ENCODE data around the gene CFB. TPM values are rescaled to one million over a fixed set of nuclear protein-coding genes. Genes with fewer than 3 reads are reported as not detected.
"Not testable (repeated sequence)": the region's sequence is repeated elsewhere in the genome, so short reads cannot be mapped to it uniquely, and the experiment has no call there.

Gene CFB
- total RNA-seq, 1 experiment from 2014 or later, result 0.31 TPM

GRCh38 chr6:31980998-31981397, 35.1 kb downstream of the CFB start:
- not testable (repeated sequence) for H3K9me3 ChIP-seq (ENCODE audit: control insufficient read depth, low read depth, low read length); H3T11ph ChIP-seq (ENCODE audit: low read length); H3K4me2 ChIP-seq (ENCODE audit: insufficient read depth, insufficient read length, low read length); H4K5ac ChIP-seq (ENCODE audit: insufficient read length, low read depth, low read length); H2BK20ac ChIP-seq (ENCODE audit: low read depth, low read length, poor library complexity, severe bottlenecking); DNase-seq; H3K79me2 ChIP-seq (ENCODE audit: insufficient read depth, low read length); H3K27ac Mint-ChIP-seq; H3K56ac ChIP-seq (ENCODE audit: insufficient read length, low read depth, low read length); H3K79me1 ChIP-seq (ENCODE audit: insufficient read depth, low read depth, low read length, poor library complexity, severe bottlenecking); H2AK5ac ChIP-seq (ENCODE audit: insufficient read length, low read length); H3K27me3 ChIP-seq (ENCODE audit: insufficient read depth, low read length); H3K4me1 Mint-ChIP-seq; H3K4ac ChIP-seq (ENCODE audit: low read depth, low read length); H3K23me2 ChIP-seq (ENCODE audit: insufficient read length, low read depth, low read length, poor library complexity, severe bottlenecking); H2AFZ ChIP-seq (ENCODE audit: low read length); H3K18ac ChIP-seq (ENCODE audit: insufficient read length, low read depth, low read length); H3K14ac ChIP-seq (ENCODE audit: insufficient read depth, low read length); H3K27me3 Mint-ChIP-seq (ENCODE audit: low read depth); H3K23ac ChIP-seq (ENCODE audit: insufficient read length, low read depth, low read length); H4K20me1 ChIP-seq (ENCODE audit: control insufficient read depth, insufficient read depth, insufficient read length); H4K91ac ChIP-seq (ENCODE audit: insufficient read length, low read depth, low read length); H3K9me3 Mint-ChIP-seq; H2BK120ac ChIP-seq (ENCODE audit: low read depth, low read length, poor library complexity, severe bottlenecking); H3K27ac ChIP-seq (ENCODE audit: insufficient read length, low read depth, low read length); H2BK15ac ChIP-seq (ENCODE audit: low read depth, low read length); H2BK12ac ChIP-seq (ENCODE audit: insufficient read length, low read depth, low read length); H2BK5ac ChIP-seq (ENCODE audit: insufficient read length, low read length); H3K4me3 Mint-ChIP-seq; H3K4me1 ChIP-seq (ENCODE audit: insufficient read depth, low read length); H4K8ac ChIP-seq (replicated peaks; ENCODE audit: insufficient read length, low read depth, low read length); H3K9ac ChIP-seq (ENCODE audit: extremely low read depth, insufficient read length, low read length)
- WGBS (ENCODE audit: extremely low coverage, insufficient read length, low lambda C conversion rate), result no CpG with 5 or more reads among the region's 5 CpGs
- peaks cover 8 to 14% (median 14%) of the 10 kb centered on the region in 3 experiments for H3K36me3 Mint-ChIP-seq (ENCODE audit: insufficient read depth in 1 of 3, low read depth in 3 of 3)

DNA sequence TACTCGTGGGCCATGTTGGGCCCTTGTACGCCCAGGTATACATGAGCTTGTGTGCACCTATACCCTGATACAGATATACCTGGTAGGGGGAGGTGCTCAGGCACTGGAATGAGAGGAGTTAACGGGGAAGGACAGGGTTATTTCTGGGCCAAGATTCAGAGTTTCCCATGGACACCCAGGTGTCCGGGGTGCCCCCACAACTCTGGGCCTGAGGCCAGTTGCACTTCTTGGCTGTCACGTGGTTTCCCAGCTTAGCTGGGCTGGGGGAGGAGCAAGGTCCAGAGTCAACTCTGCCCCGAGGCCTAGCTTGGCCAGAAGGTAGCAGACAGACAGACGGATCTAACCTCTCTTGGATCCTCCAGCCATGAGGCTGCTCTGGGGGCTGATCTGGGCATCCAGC, 35.8 kb downstream of the CFB start, which contains the start of gene C4A:
Gene C4A, plus strand, starts transcription at position 314 of the 400 bp plus-strand sequence. Its CDS starts 51 bp downstream, at position 365.
- WGBS (ENCODE audit: extremely low coverage, insufficient read length, low lambda C conversion rate), result no CpG with 5 or more reads among the region's 7 CpGs
- H3K9me3 Mint-ChIP-seq; H4K20me1 ChIP-seq (ENCODE audit: control insufficient read depth, insufficient read depth, insufficient read length); H3K4me1 ChIP-seq (ENCODE audit: insufficient read depth, low read length); H2BK15ac ChIP-seq (ENCODE audit: low read depth, low read length); H3K23me2 ChIP-seq (ENCODE audit: insufficient read length, low read depth, low read length, poor library complexity, severe bottlenecking); H3K4ac ChIP-seq (ENCODE audit: low read depth, low read length); H3K4me3 Mint-ChIP-seq; H2BK12ac ChIP-seq (ENCODE audit: insufficient read length, low read depth, low read length); H3K27ac Mint-ChIP-seq; H3K27me3 Mint-ChIP-seq (ENCODE audit: low read depth); H2AFZ ChIP-seq (ENCODE audit: low read length); H3K79me2 ChIP-seq (ENCODE audit: insufficient read depth, low read length); DNase-seq; H3K27ac ChIP-seq (ENCODE audit: insufficient read length, low read depth, low read length); H3T11ph ChIP-seq (ENCODE audit: low read length); H2BK120ac ChIP-seq (ENCODE audit: low read depth, low read length, poor library complexity, severe bottlenecking); H2BK5ac ChIP-seq (ENCODE audit: insufficient read length, low read length); H4K91ac ChIP-seq (ENCODE audit: insufficient read length, low read depth, low read length); H3K14ac ChIP-seq (ENCODE audit: insufficient read depth, low read length); H3K9me3 ChIP-seq (ENCODE audit: control insufficient read depth, low read depth, low read length); H2AK5ac ChIP-seq (ENCODE audit: insufficient read length, low read length); H3K27me3 ChIP-seq (ENCODE audit: insufficient read depth, low read length); H3K79me1 ChIP-seq (ENCODE audit: insufficient read depth, low read depth, low read length, poor library complexity, severe bottlenecking); H4K5ac ChIP-seq (ENCODE audit: insufficient read length, low read depth, low read length); H3K56ac ChIP-seq (ENCODE audit: insufficient read length, low read depth, low read length); H3K4me2 ChIP-seq (ENCODE audit: insufficient read depth, insufficient read length, low read length); H4K8ac ChIP-seq (replicated peaks; ENCODE audit: insufficient read length, low read depth, low read length); H3K4me1 Mint-ChIP-seq; H3K23ac ChIP-seq (ENCODE audit: insufficient read length, low read depth, low read length); H3K18ac ChIP-seq (ENCODE audit: insufficient read length, low read depth, low read length); H2BK20ac ChIP-seq (ENCODE audit: low read depth, low read length, poor library complexity, severe bottlenecking); H3K9ac ChIP-seq (ENCODE audit: extremely low read depth, insufficient read length, low read length): not testable (repeated sequence)
- peaks cover 6 to 12% (median 10%) of the 10 kb centered on the region in 3 experiments for H3K36me3 Mint-ChIP-seq (ENCODE audit: insufficient read depth in 1 of 3, low read depth in 3 of 3)
